IPS-NIHi7 (cell line): ENCODE data around the gene RBMS1.
"Not testable (repeated sequence)": the region's sequence is repeated elsewhere in the genome, so short reads cannot be mapped to it uniquely, and the experiment has no call there.

Experiments used
- DNase-seq: peaks from one replicate; pipeline ENCODE4 v3.0.0; 2012; ENCODE audit warnings: mixed read lengths; ENCODE audit errors: extremely low spot score

RBMS1 gene

GRCh38 chr2:160433466-160434140, 60.0 kb downstream of the RBMS1 start:
- no peak for DNase-seq

DNA sequence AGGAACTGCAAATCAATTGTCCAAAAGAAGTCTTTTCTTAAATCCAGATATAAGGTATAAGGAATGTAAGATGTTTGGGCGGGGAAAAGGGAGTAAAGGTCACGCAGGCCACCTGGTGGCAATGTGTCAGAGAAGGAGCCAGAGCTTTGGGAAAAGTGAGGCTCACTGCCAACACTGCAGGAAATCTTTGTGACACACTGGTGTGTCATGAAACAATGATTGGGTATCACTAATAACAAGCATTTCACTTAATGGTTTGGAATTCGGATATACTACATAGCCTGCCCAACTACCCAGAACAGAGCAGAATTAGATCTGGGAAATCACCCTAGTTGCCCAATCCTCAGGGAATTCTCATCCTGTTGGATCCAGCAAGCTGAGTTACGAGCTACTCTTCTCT, 61.0 kb downstream of the RBMS1 start:
- peak; percentile 27 for DNase-seq

GRCh38 chr2:160431441-160431840, 62.2 kb downstream of the RBMS1 start:
- DNase-seq, result no peak

GRCh38 chr2:160430001-160430344, 63.6 kb downstream of the RBMS1 start:
- DNase-seq, result no peak

GRCh38 chr2:160429248-160430000, 64.2 kb downstream of the RBMS1 start:
- no peak for DNase-seq

- no peak for DNase-seq
These were observed 65.2 kb downstream of the RBMS1 start for GRCh38 chr2:160428405-160428763.

- no peak for DNase-seq
These were observed 65.8 kb downstream of the RBMS1 start for GRCh38 chr2:160427629-160428404.

DNA sequence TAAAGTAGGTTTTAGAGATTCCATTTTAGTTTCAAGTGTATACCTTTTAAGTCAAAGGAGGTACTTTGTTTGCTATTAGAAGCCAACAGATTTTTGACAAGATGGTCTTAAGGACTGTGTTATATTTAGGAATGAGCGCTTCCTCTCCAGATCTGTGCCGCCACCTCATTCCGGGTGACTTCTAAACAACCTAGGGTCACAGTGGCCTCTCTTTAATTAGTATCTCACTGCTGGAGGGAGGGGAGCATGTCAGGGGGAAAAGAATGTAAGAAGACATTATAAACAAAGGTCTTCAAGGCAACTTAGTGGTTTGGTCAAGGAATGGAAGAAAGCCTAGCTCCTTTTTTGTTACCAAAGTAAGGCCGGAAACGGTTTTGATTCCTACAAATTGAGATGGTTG, 67.0 kb downstream of the RBMS1 start:
- no peak for DNase-seq

GRCh38 chr2:160425434-160426151, 68.0 kb downstream of the RBMS1 start:
- no peak for DNase-seq

DNA sequence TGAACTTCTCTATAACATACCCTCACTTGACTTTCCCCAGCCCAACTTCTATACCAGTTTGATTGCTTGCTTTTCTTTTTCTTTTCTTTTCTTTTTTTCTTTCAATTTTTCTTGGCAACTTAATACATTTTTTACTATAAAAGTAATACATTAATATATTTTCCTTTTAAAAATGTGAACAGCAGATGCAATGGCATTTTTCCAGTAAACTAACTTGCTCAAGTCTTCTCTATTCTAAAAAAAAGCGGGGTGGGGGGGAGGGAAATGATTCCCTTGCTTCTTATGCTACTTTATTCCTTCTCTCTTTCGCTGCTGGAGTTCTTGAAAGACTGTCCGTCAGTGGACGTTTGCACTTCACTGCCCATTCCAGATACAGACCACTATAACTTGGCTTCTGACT, 70.5 kb downstream of the RBMS1 start:
- no peak for DNase-seq

GRCh38 chr2:160421646-160422501, 71.7 kb downstream of the RBMS1 start:
- not testable (repeated sequence) for DNase-seq

GRCh38 chr2:160420711-160421110, 72.9 kb downstream of the RBMS1 start:
- no peak for DNase-seq

DNA sequence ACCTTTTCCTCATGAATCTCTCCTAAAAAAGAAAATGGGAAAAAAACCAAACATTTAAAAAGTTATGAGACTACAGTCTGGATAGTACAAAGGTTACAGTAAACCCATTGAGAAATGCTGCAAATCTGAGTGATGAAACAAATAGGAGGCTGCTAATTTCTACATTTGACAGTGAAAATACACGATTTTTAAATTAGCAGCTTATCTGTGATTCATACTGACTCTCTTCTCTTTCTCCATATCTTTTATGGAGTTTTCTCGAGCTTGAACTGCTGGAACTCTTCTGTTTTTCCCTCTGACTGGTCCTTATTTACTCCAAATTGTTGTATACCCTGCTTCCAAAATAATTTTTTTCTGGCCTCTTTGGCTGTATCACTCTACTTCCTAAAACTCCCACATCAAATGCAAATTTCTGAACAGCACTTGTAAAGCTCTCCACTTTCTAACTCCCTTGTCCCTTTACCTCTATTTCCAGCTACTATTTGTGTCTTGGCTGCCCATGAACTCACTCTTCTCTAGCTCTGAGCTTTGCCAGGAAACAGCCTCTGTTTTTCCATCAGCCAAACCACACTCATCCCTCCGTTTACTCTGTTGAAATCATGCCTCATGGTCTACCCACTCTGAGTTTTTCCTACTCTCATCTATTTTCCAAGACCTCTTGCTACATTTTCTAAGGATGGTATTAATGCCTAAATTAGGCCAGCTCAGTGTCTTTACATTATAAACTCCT, 73.7 kb downstream of the RBMS1 start:
- no peak for DNase-seq

- DNase-seq, result no peak
These were observed 74.8 kb downstream of the RBMS1 start for GRCh38 chr2:160418853-160419252.

GRCh38 chr2:160418398-160418765, 75.2 kb downstream of the RBMS1 start:
- DNase-seq, result no peak

DNA sequence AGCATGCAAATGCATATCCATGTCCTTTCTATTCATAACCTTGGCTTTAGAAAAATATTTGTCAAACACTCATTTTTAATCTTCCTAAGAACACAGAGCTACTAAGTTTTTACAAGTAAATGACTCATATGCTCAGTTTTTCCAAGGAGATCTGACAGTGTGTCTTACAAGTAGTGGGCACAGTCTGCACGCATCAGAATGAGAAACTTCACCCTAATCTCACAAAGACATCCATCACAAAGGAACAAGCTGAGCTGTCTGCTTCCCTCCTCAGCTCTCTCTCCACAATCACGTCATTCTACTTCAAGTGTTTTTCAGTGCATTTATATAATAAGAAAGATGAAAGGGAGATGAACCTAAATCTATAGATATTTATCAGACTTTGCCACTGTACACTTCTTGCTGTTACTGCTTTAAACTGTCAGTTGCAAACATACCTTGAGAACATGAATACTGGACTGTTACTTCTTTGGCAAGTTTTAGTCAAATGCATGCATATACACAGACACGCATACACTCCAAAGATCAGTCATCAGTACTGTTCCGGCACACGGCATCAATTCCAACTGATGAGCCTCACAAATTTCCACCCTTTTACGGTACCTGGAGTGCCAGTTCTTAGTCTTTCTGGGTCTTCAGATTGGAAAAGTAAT, 75.7 kb downstream of the RBMS1 start:
- DNase-seq, result no peak

DNA sequence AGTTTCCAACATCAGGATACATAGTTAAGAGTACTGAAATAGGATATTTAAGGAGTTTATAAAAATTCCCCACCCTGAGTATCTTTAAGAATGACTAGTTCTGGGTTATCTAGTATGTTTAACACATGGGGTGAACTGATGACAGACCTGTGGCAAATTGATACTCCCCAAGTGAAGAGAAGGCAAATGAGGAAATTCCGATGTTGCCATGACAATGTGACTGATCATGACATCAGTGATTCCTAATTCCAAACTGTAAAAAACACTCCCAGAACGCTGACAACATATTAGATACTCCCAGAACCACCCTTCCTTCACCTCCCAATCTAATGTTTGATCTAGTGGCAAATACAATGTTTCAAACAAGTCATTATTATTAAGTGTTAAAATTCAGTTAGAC, 77.6 kb downstream of the RBMS1 start:
- no peak for DNase-seq

DNA sequence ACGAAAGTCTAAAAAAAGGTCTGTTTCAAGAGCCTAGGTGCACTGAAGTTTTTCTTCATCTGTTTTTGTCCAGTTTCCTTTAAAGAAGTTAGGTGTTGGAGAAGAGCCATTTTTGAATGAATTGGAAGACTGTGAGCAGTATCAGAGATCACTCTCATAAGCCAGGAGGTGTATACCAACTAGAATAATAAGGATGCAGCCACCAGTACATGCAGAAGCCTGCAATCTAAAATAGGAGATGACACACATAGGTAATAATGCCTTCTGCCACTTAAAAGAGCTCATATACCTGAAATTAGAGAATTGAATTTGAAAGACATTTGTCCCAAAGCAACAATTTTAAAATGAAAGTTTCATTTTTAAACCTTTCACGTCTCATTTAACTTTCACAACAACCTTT, 81.7 kb downstream of the RBMS1 start:
- no peak for DNase-seq

- DNase-seq, result no peak
These were observed 82.4 kb downstream of the RBMS1 start for GRCh38 chr2:160411167-160411566.

GRCh38 chr2:160409480-160409879, 84.1 kb downstream of the RBMS1 start:
- no peak for DNase-seq
